ENCODE data around the gene NISCH. TPM values are rescaled to one million over a fixed set of nuclear protein-coding genes. Genes with fewer than 3 reads are reported as not detected.

The NISCH gene
- total RNA-seq, 1 donor from 2014 or later = 80.5 TPM

- H3K27me3 ChIP-seq = no peaks in the 10 kb centered on the region
- Mint-ChIP-seq H3K27ac (peak overlapping the region; percentile 64), H3K4me3 (peak overlapping the region; percentile 73), H3K27me3 (ENCODE audit: insufficient read depth, low read depth) (peaks cover 7% of the 10 kb centered on the region), H3K4me1 (peaks cover 33% of the 10 kb centered on the region), H3K36me3 (no peaks in the 10 kb centered on the region), H3K9me3 (no peaks in the 10 kb centered on the region)
- peak overlapping the region; percentile 64 for H3K4me2 ChIP-seq
- peaks cover 17% of the 10 kb centered on the region for H3F3A ChIP-seq (ENCODE audit: low read depth)
- H4K20me1 ChIP-seq (ENCODE audit: low read depth) = no peaks in the 10 kb centered on the region
- peak; percentile 69 for DNase-seq (ENCODE audit: low spot score)
- peak overlapping the region; percentile 2 for H3K4me3 ChIP-seq
- peak overlapping the region; percentile 70 for H2AFZ ChIP-seq (replicated peaks)
- no peaks in the 10 kb centered on the region for H3K36me3 ChIP-seq
- no peaks in the 10 kb centered on the region for H3K79me2 ChIP-seq (ENCODE audit: low read depth)
- no peak overlapping the region for H3K9ac ChIP-seq
- H3K4me1 ChIP-seq = peaks cover 18% of the 10 kb centered on the region
- no peak overlapping the region for H3K27ac ChIP-seq
- H3K9me3 ChIP-seq (ENCODE audit: low read depth) = no peaks in the 10 kb centered on the region
- TF ChIP-seq CTCF (IDR thresholded peaks at IDR 0.05) = no peak
- no peak for TF ChIP-seq EZH2phosphoT487 (IDR thresholded peaks at IDR 0.05)
- no peak for TF ChIP-seq EZH2 (IDR thresholded peaks at IDR 0.05)
These were observed 21.9 kb upstream of the NISCH start for GRCh38 chr3:52433328-52433995.

GRCh38 chr3:52433996-52434479 is 21.4 kb upstream of the NISCH start:
- TF ChIP-seq EZH2phosphoT487 (IDR thresholded peaks at IDR 0.05) (no peak), CTCF (IDR thresholded peaks at IDR 0.05) (no peak), EZH2 (IDR thresholded peaks at IDR 0.05) (no peak)
- Histone ChIP-seq H3K4me1 (peaks cover 18% of the 10 kb centered on the region), H3K9ac (no peak overlapping the region), H3K4me3 (peak overlapping the region; percentile 2), H2AFZ (replicated peaks) (peak overlapping the region; percentile 70), H3K4me2 (peak overlapping the region; percentile 64), H3K79me2 (ENCODE audit: low read depth) (no peaks in the 10 kb centered on the region), H3K9me3 (ENCODE audit: low read depth) (no peaks in the 10 kb centered on the region), H3F3A (ENCODE audit: low read depth) (peaks cover 17% of the 10 kb centered on the region), H3K27me3 (no peaks in the 10 kb centered on the region), H3K36me3 (no peaks in the 10 kb centered on the region), H3K27ac (peak overlapping the region; percentile 34), H4K20me1 (ENCODE audit: low read depth) (no peaks in the 10 kb centered on the region)
- no peaks in the 10 kb centered on the region for H3K9me3 Mint-ChIP-seq
- no peak for DNase-seq (ENCODE audit: low spot score)
- H3K4me1 Mint-ChIP-seq = peaks cover 31% of the 10 kb centered on the region
- peaks cover 9% of the 10 kb centered on the region for H3K27me3 Mint-ChIP-seq (ENCODE audit: insufficient read depth, low read depth)
- H3K4me3 Mint-ChIP-seq = peak overlapping the region; percentile 73
- no peaks in the 10 kb centered on the region for H3K36me3 Mint-ChIP-seq
- H3K27ac Mint-ChIP-seq = peak overlapping the region; percentile 64

- no peak overlapping the region for H2AFZ ChIP-seq (replicated peaks)
- Mint-ChIP-seq H3K36me3 (no peaks in the 10 kb centered on the region), H3K27me3 (ENCODE audit: insufficient read depth, low read depth) (peaks cover 9% of the 10 kb centered on the region), H3K4me3 (no peak overlapping the region), H3K4me1 (peaks cover 31% of the 10 kb centered on the region), H3K27ac (peak overlapping the region; percentile 13), H3K9me3 (no peaks in the 10 kb centered on the region)
- H3K4me3 ChIP-seq = no peak overlapping the region
- H3K36me3 ChIP-seq = no peaks in the 10 kb centered on the region
- no peaks in the 10 kb centered on the region for H3K27me3 ChIP-seq
- no peak overlapping the region for H3K4me2 ChIP-seq
- H3F3A ChIP-seq (ENCODE audit: low read depth) = peaks cover 17% of the 10 kb centered on the region
- H3K4me1 ChIP-seq = peaks cover 18% of the 10 kb centered on the region
- no peak for DNase-seq (ENCODE audit: low spot score)
- H4K20me1 ChIP-seq (ENCODE audit: low read depth) = no peaks in the 10 kb centered on the region
- no peaks in the 10 kb centered on the region for H3K79me2 ChIP-seq (ENCODE audit: low read depth)
- H3K27ac ChIP-seq = peak overlapping the region; percentile 34
- no peak overlapping the region for H3K9ac ChIP-seq
- no peaks in the 10 kb centered on the region for H3K9me3 ChIP-seq (ENCODE audit: low read depth)
- TF ChIP-seq CTCF (IDR thresholded peaks at IDR 0.05) (no peak), EZH2 (IDR thresholded peaks at IDR 0.05) (no peak), EZH2phosphoT487 (IDR thresholded peaks at IDR 0.05) (no peak)
These were observed 20.8 kb upstream of the NISCH start for GRCh38 chr3:52434491-52435115.
